Medulla oblongata (tissue), 1 donor: ENCODE measurements around the gene PPP1R7.

ENCODE experiments used
- DNase-seq: peaks from one replicate; pipeline ENCODE4 v3.0.0-alpha.2; 2015; ENCODE audit errors: extremely low spot score

PPP1R7 gene

GRCh38 chr2:241168366-241168765, 18.1 kb downstream of the PPP1R7 start:
- DNase-seq, result no peak

- DNase-seq, result no peak
Observed at GRCh38 chr2:241173557-241173956, 23.3 kb downstream of the PPP1R7 start.

- no peak for DNase-seq
Observed at GRCh38 chr2:241177526-241178334, 27.5 kb downstream of the PPP1R7 start.

- DNase-seq, result no peak
Observed at GRCh38 chr2:241178961-241179360, 28.7 kb downstream of the PPP1R7 start.

GRCh38 chr2:241179899-241180298, 29.6 kb downstream of the PPP1R7 start:
- no peak for DNase-seq

GRCh38 chr2:241180495-241180894, 30.2 kb downstream of the PPP1R7 start:
- DNase-seq, result no peak

GRCh38 chr2:241182126-241182525, 31.9 kb downstream of the PPP1R7 start:
- no peak for DNase-seq

- no peak for DNase-seq
Observed at GRCh38 chr2:241182531-241183133, 32.4 kb downstream of the PPP1R7 start.

GRCh38 chr2:241183221-241183620, 33.0 kb downstream of the PPP1R7 start:
- DNase-seq, result no peak

GRCh38 chr2:241184901-241185300, 34.6 kb downstream of the PPP1R7 start:
- no peak for DNase-seq

- no peak for DNase-seq
Observed at GRCh38 chr2:241185961-241186360, 35.7 kb downstream of the PPP1R7 start.

GRCh38 chr2:241187101-241187917, 37.0 kb downstream of the PPP1R7 start:
- no peak for DNase-seq

GRCh38 chr2:241187918-241188234, 37.6 kb downstream of the PPP1R7 start:
- DNase-seq, result no peak

GRCh38 chr2:241188361-241189092, 38.3 kb downstream of the PPP1R7 start, which contains the start of gene ANO7:
Gene ANO7, plus strand, starts transcription at chr2:241188677. Its CDS starts 1,387 bp downstream, at chr2:241190064.
- no peak for DNase-seq

- DNase-seq, result no peak
Observed at GRCh38 chr2:241189093-241189855, 39.0 kb downstream of the PPP1R7 start.

GRCh38 chr2:241189856-241190201, 39.6 kb downstream of the PPP1R7 start:
- no peak for DNase-seq

- no peak for DNase-seq
Observed at GRCh38 chr2:241190291-241190981, 40.2 kb downstream of the PPP1R7 start.

GRCh38 chr2:241191081-241191480, 40.8 kb downstream of the PPP1R7 start:
- DNase-seq, result no peak

GRCh38 chr2:241193271-241193670, 43.0 kb downstream of the PPP1R7 start:
- no peak for DNase-seq

- no peak for DNase-seq
Observed at GRCh38 chr2:241194811-241195210, 44.5 kb downstream of the PPP1R7 start.
